Ectodermal cell (in vitro differentiated cells): Measurements from ENCODE around the gene PPFIA1.

Source experiments
- H3K27ac ChIP-seq: 2 replicates; pipeline ENCODE4 v1.7.0; 2013; ENCODE audit warnings: mild to moderate bottlenecking, low read depth, low read length; ENCODE audit not compliant: insufficient read depth, poor library complexity, severe bottlenecking
- H3K27me3 ChIP-seq: 2 replicates; pipeline ENCODE4 v1.7.0; 2013; ENCODE audit warnings: mild to moderate bottlenecking, low read length; ENCODE audit not compliant: insufficient read depth, control insufficient read depth, poor library complexity, severe bottlenecking
- H3K36me3 ChIP-seq: one replicate; pipeline ENCODE4 v1.7.0; 2013; ENCODE audit warnings: low read length; ENCODE audit not compliant: control insufficient read depth, insufficient read depth
- H3K4me1 ChIP-seq: one replicate; pipeline ENCODE4 v1.7.0; 2013; ENCODE audit warnings: low read length; ENCODE audit not compliant: control insufficient read depth, insufficient read depth
- H3K4me3 ChIP-seq: 2 replicates; pipeline ENCODE4 v1.7.0; 2013; ENCODE audit warnings: low read depth, low read length, control low read depth; ENCODE audit not compliant: insufficient read depth
- H3K9me3 ChIP-seq: 2 replicates; pipeline ENCODE4 v1.7.0; 2013; ENCODE audit warnings: mild to moderate bottlenecking, low read length, moderate library complexity; ENCODE audit not compliant: control insufficient read depth
- WGBS, 2 experiments: methylation state at CpG; one replicate each; pipeline ENCODE4 v1.1.7; 2013; ENCODE audit warnings: missing lambda C conversion rate in 2 of 2; 5-methylcytosine and 5-hydroxymethylcytosine counted together

The PPFIA1 gene

GRCh38 chr11:70424765-70425344, 154.4 kb downstream of the PPFIA1 start:
- 93 to 94% methylated on average over 14 of the region's 14 CpGs for WGBS, 2 experiments

DNA sequence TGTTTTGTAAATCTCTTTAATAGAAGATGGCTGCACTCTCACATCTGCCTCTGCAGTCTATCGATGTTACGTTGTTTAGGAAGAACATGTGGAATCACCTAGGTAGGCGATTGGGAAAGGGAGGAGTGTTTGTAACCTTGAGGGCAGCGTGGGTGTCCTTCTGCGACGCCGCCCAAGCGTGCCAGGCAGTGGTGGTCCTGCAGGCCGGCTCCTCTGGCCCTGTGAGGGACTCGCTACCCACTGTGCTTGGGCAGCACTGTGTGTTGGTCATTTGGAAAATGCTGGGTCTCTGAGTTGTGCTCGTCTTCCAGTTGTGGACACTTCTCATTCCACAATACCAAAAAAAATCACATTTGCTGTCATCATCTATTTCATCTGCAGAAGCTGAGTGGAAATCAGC, 156.9 kb downstream of the PPFIA1 start:
- Histone ChIP-seq H3K36me3 (peaks cover 26% of the 10 kb centered on the region), H3K4me3 (no peak overlapping the region), H3K27me3 (no peaks in the 10 kb centered on the region), H3K27ac (no peak overlapping the region), H3K9me3 (no peaks in the 10 kb centered on the region), H3K4me1 (no peaks in the 10 kb centered on the region)
- WGBS, 2 experiments: 94 to 97% methylated on average over 11 of the region's 11 CpGs

More at GRCh38 chr11:70424765-70425344, 154.4 kb downstream of the PPFIA1 start:
- H3K4me1 ChIP-seq: no peaks in the 10 kb centered on the region
- no peaks in the 10 kb centered on the region for H3K9me3 ChIP-seq
- H3K27ac ChIP-seq: no peak overlapping the region
- peaks cover 40% of the 10 kb centered on the region for H3K36me3 ChIP-seq
- no peak overlapping the region for H3K4me3 ChIP-seq
- no peaks in the 10 kb centered on the region for H3K27me3 ChIP-seq

DNA sequence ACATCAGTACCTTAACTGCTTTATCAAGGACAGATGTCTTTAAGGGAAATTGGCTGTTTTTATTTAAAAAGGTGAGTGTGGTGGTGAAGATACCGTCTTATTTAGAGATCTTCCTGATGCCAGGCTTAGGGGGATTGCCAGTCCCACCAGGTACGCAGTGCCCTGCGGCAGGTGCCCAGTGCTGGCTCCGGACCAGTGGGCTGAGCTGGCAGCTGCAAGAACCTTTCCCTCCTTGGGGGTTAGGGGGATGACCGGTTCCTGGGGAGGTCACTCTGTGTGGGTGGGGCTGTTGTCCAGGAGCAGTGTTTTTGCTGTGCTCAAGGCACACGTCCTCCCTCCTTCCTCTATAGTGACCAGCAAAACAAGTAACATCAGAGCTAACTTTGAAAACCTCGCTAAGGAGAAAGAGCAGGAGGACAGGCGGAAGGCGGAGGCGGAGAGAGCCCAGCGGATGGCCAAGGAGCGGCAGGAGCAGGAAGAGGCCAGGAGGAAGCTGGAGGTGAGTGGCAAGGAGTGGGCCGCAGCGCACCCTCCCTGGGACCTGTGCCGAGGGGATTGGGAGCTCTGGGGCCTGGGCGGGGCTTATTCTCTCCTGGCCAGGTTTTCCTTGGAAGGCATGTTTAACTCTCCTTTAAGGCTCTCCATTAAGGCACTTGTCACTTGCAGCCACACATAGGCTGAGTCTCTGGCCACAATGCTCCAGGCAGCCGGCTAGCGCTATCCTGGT, 158.4 kb downstream of the PPFIA1 start:
- peaks cover 23% of the 10 kb centered on the region for H3K36me3 ChIP-seq

GRCh38 chr11:70429428-70429705, 158.9 kb downstream of the PPFIA1 start:
- 89 to 92% methylated on average over 8 of the region's 8 CpGs for WGBS, 2 experiments
- H3K36me3 ChIP-seq: peaks cover 28% of the 10 kb centered on the region
- H3K4me3 ChIP-seq: no peak overlapping the region

More for the DNA sequence above, 158.4 kb downstream of the PPFIA1 start:
- no peaks in the 10 kb centered on the region for H3K9me3 ChIP-seq
- no peaks in the 10 kb centered on the region for H3K4me1 ChIP-seq
- no peak overlapping the region for H3K4me3 ChIP-seq
- WGBS, 2 experiments: 94 to 95% methylated on average over 18 of the region's 18 CpGs
- no peak overlapping the region for H3K27ac ChIP-seq
- no peaks in the 10 kb centered on the region for H3K27me3 ChIP-seq

DNA sequence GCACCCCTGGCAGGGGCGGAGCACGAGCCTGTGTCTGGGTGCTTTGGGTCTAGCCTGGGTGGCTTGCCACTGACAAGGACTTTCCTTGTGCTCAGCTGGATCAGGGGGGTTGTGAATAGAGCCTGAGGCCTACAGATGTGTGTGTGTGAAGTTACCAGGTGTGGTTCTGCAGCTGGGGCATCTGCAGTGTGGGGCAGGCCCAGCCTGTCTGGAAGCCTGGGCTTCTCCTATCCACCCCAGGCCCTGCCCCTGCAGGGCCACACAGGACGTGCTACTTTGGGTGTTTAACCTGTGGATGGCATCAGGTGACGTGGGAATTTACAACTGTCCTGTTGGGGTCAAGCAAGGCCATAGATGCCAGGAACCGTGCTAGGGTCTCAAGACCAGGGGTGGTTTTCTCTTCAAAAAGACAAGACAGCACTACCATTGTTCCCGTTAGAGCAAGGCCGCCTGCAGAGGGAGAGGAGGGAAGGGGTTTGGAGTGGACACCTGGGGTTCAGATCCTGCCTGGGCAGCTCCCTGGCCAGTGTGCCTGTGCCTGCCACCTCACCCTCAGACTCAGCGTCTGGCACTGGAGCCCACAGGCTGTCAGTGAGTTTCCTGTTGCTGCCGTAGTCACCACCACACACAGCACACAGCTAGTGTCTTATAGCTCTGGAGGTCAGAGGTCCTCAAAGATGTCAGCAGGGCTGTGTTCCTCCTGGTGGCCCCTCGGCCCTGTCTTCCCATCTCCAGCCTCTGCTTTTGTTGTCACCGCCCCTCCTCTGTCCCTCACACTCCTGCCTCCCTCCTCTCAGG, 159.4 kb downstream of the PPFIA1 start:
- 88 to 92% methylated on average over 11 of the region's 11 CpGs for WGBS, 2 experiments
- Histone ChIP-seq H3K27me3 (no peaks in the 10 kb centered on the region), H3K27ac (no peak overlapping the region), H3K4me3 (no peak overlapping the region), H3K36me3 (peaks cover 31% of the 10 kb centered on the region), H3K9me3 (no peaks in the 10 kb centered on the region), H3K4me1 (no peaks in the 10 kb centered on the region)

More at GRCh38 chr11:70429428-70429705, 158.9 kb downstream of the PPFIA1 start:
- Histone ChIP-seq H3K27ac (no peak overlapping the region), H3K27me3 (no peaks in the 10 kb centered on the region), H3K9me3 (no peaks in the 10 kb centered on the region), H3K4me1 (no peaks in the 10 kb centered on the region)

- H3K4me1 ChIP-seq: no peaks in the 10 kb centered on the region
- H3K27me3 ChIP-seq: no peaks in the 10 kb centered on the region
- no peak overlapping the region for H3K27ac ChIP-seq
- no peaks in the 10 kb centered on the region for H3K9me3 ChIP-seq
- H3K36me3 ChIP-seq: peaks cover 31% of the 10 kb centered on the region
- no peak overlapping the region for H3K4me3 ChIP-seq
- WGBS, 2 experiments: 96% methylated on average over 25 of the region's 25 CpGs
These were observed 160.4 kb downstream of the PPFIA1 start for GRCh38 chr11:70430671-70431574.

GRCh38 chr11:70431611-70432010, 161.1 kb downstream of the PPFIA1 start:
- peaks cover 33% of the 10 kb centered on the region for H3K36me3 ChIP-seq
- no peaks in the 10 kb centered on the region for H3K4me1 ChIP-seq
- WGBS, 2 experiments: 94 to 95% methylated on average over 12 of the region's 12 CpGs

DNA sequence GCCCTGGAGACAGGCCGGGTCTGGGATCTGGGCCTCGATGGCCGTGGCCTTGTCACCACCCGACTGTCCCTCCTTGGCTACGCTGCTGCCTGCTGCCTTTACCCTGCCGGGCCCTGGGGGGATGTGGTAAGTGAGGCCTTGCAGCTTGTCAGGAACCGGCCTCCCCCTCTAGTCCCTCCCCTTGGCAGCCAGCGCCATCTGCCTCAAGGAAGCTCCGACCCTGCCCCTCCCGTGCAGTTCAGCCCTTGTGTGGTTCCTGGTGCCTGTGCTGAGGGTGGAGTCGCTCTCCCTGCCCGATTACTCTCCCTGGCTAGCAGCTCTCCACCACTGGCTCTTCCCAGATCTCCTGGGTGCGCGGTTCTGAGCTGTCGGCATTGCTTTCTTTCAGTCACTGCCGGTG, 161.6 kb downstream of the PPFIA1 start:
- Histone ChIP-seq H3K27ac (no peak overlapping the region), H3K36me3 (peaks cover 37% of the 10 kb centered on the region), H3K4me3 (no peak overlapping the region), H3K9me3 (no peaks in the 10 kb centered on the region), H3K4me1 (no peaks in the 10 kb centered on the region), H3K27me3 (no peaks in the 10 kb centered on the region)
- WGBS, 2 experiments: 86 to 91% methylated on average over 16 of the region's 16 CpGs

More at GRCh38 chr11:70431611-70432010, 161.1 kb downstream of the PPFIA1 start:
- no peaks in the 10 kb centered on the region for H3K9me3 ChIP-seq
- no peak overlapping the region for H3K4me3 ChIP-seq
- H3K27me3 ChIP-seq: no peaks in the 10 kb centered on the region
- H3K27ac ChIP-seq: no peak overlapping the region

- peaks cover 38% of the 10 kb centered on the region for H3K36me3 ChIP-seq
- no peak overlapping the region for H3K4me3 ChIP-seq
- no peaks in the 10 kb centered on the region for H3K27me3 ChIP-seq
- H3K9me3 ChIP-seq: no peaks in the 10 kb centered on the region
- no peak overlapping the region for H3K27ac ChIP-seq
- 86 to 90% methylated on average over 15 of the region's 15 CpGs for WGBS, 2 experiments
- no peaks in the 10 kb centered on the region for H3K4me1 ChIP-seq
These were observed 162.1 kb downstream of the PPFIA1 start for GRCh38 chr11:70432580-70432979.
